ENCODE measurements around the gene LMTK3.
A peak's percentile ranks its signal among the peaks of the same experiment; 100 is the strongest.

The LMTK3 gene

DNA sequence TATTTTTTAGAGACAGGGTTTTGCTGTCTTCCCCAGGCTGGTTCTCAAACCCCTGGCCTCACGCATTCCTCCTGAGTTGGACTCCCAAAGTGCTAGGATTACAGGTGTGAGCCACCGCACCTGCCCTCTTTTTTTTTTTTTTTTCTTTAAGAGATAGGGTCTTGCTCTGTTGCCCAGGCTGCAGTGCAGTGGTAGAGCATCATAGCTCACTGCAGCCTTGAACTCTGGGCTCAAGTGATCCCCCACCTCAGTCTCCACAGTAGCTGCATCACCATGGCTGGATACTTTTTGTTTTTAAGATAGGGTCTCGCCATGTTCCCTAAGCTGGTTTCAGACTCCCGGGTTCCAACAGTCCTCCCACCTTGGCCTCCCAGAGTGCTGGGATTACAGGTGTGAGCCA lies 54.8 kb downstream of the LMTK3 start:
- H3K4me3 ChIP-seq (ENCODE audit: low read length), result no peak overlapping the region
- DNase-seq (ENCODE audit: low read depth), result no peak

GRCh38 chr19:48455908-48456562 lies 55.6 kb downstream of the LMTK3 start:
- no peak overlapping the region for H3K4me3 ChIP-seq (ENCODE audit: low read length)
- no peak for DNase-seq (ENCODE audit: low read depth)

More for the DNA sequence above, 54.8 kb downstream of the LMTK3 start:
- TF ChIP-seq, protein P1, sequence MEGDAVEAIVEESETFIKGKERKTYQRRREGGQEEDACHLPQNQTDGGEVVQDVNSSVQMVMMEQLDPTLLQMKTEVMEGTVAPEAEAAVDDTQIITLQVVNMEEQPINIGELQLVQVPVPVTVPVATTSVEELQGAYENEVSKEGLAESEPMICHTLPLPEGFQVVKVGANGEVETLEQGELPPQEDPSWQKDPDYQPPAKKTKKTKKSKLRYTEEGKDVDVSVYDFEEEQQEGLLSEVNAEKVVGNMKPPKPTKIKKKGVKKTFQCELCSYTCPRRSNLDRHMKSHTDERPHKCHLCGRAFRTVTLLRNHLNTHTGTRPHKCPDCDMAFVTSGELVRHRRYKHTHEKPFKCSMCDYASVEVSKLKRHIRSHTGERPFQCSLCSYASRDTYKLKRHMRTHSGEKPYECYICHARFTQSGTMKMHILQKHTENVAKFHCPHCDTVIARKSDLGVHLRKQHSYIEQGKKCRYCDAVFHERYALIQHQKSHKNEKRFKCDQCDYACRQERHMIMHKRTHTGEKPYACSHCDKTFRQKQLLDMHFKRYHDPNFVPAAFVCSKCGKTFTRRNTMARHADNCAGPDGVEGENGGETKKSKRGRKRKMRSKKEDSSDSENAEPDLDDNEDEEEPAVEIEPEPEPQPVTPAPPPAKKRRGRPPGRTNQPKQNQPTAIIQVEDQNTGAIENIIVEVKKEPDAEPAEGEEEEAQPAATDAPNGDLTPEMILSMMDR (IDR thresholded peaks at IDR 0.05; ENCODE audit: insufficient read depth, low read depth, low read length, missing control alignments), result no peak

GRCh38 chr19:48455171-48455907 lies 56.3 kb downstream of the LMTK3 start, which contains the start of gene KCNJ14:
TSS of gene KCNJ14 (plus strand) at chr19:48455574. CDS start at chr19:48461725, 6,151 bp downstream.
- TF ChIP-seq, protein P1 (IDR thresholded peaks at IDR 0.05; ENCODE audit: insufficient read depth, low read depth, low read length, missing control alignments), result no peak
- no peak for DNase-seq (ENCODE audit: low read depth)
- no peak within 1 kb of the TSS for H3K4me3 ChIP-seq (ENCODE audit: low read length)

More at GRCh38 chr19:48455908-48456562, 55.6 kb downstream of the LMTK3 start:
- TF ChIP-seq, protein P1 (IDR thresholded peaks at IDR 0.05; ENCODE audit: insufficient read depth, low read depth, low read length, missing control alignments), result no peak

DNA sequence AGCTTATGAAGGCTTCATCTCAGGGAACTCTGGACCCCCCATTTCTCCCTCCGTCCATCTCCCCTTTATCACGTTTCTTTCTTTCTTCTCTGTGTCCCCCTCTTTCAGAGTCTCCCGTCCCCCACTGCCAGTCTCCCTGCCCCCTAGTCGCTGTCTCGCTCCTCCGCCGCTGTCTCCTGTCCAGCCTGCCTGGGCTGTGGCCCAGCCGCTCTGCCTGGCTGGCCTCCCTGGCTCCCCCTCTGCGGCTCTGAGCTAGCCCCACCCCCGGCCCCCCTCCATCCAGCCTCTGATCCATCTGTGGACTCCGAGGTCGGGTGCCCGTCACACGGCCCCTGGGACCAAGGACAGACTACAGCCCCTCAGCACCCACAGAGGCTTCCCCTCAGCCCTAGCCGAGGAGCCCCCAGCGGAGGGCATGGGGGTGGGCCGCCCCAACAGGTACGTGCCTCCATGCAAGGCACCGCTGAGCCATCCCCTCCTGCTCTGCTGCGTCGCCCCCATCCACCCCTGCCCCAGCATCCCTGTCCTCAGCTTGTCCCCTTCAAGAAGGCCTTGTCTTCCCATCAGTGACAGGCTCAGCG lies 57.4 kb downstream of the LMTK3 start:
- TF ChIP-seq, protein P1 (IDR thresholded peaks at IDR 0.05; ENCODE audit: insufficient read depth, low read depth, low read length, missing control alignments), result no peak
- H3K4me3 ChIP-seq (ENCODE audit: low read length), result no peak overlapping the region
- DNase-seq (ENCODE audit: low read depth), result no peak

DNA sequence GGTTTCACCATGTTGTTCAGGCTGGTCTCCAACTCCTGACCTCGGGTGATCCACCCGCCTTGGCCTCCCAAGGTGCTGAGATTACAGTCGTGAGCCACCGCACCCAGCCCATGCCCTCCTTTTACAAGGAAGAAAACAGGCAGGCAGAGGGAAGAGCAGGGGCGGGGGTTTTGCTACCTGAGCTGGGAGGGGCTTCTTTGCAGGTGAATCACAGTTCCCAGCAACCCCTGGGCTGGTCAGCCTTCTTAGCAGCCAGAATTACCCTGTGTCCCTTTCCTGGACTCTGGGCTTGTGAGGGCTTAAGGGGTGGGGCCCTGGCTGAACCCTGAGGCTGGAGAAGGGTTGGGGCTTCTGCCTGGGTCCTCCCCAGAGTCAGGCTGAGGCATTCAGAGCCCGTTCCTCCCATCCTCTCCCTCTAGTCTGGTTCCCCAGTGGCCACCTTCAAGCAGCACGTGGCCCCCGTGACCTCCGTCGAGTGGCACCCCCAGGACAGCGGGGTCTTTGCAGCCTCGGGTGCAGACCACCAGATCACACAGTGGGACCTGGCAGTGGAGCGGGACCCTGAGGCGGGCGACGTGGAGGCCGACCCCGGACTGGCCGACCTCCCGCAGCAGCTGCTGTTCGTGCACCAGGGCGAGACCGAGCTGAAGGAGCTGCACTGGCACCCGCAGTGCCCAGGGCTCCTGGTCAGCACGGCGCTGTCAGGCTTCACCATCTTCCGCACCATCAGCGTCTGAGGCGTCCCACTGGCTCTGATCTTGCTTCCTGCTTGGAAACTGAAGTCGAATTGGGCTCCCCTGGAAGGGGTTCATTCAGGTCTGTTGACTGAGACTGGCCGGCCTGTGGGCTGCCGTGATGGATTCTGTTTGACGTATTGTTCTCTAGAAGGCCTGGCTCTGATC lies 59.1 kb downstream of the LMTK3 start:
- DNase-seq (ENCODE audit: low read depth), result peak; percentile 32
- TF ChIP-seq, protein P1 (IDR thresholded peaks at IDR 0.05; ENCODE audit: insufficient read depth, low read depth, low read length, missing control alignments), result no peak
- H3K4me3 ChIP-seq (ENCODE audit: low read length), result no peak overlapping the region

DNA sequence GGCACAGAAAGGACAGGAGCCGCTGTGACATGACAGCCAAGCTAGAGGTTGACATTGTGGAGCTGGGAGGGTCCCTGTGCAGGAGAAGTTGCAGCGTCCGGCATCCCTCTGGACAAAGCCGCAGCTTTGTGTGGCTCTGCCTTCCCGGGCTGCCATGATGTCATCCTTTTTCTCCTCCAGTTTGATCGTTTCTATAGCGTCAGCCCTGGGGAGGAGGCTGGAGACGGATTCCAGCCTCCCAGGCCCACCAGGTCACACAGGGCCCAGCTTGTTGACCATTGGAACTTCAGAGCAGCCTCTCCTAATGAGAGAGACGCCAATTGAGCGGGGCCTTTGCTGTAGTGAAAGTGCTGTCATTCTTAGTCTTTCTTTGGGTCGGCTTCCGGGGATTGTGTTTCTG lies 60.0 kb downstream of the LMTK3 start:
- DNase-seq (ENCODE audit: low read depth), result no peak
- TF ChIP-seq, protein P1 (IDR thresholded peaks at IDR 0.05; ENCODE audit: insufficient read depth, low read depth, low read length, missing control alignments), result no peak
- H3K4me3 ChIP-seq (ENCODE audit: low read length), result no peak overlapping the region
